CD14-positive monocyte (primary cell): ENCODE data around the gene TNFAIP8L1. TPM values are rescaled to one million over a fixed set of nuclear protein-coding genes. Genes with fewer than 3 reads are reported as not detected.

Experiments
- DNase-seq, 3 donors: peaks; one replicate each; pipeline ENCODE4 v3.0.0-alpha.2; 2011 to 2022
- H2AFZ ChIP-seq: 2 replicates; pipeline ENCODE4 v1.6.0; 2012; ENCODE audit warnings: mild to moderate bottlenecking, low read depth, low read length, inconsistent platforms; ENCODE audit not compliant: insufficient read depth, poor library complexity, severe bottlenecking
- H3K27ac ChIP-seq, 2 donors: 1 replicate in 1 of 2; 2 replicates in 1 of 2; pipeline ENCODE4 v1.5.1; 2012 to 2013; ENCODE audit warnings: low read length in 2 of 2, control low read depth in 1 of 2, inconsistent platforms in 1 of 2, low read depth in 1 of 2, mild to moderate bottlenecking in 1 of 2
- H3K27me3 ChIP-seq, 2 donors: one replicate each; pipeline versions ENCODE4 v1.6.0 to v1.6.1; 2011 to 2013; ENCODE audit warnings: low read length in 2 of 2; ENCODE audit not compliant: control insufficient read depth in 2 of 2, insufficient read depth in 2 of 2
- H3K36me3 ChIP-seq, 2 donors: replicated peaks in 1 of 2; 1 replicate in 1 of 2; 2 replicates in 1 of 2; pipeline versions ENCODE4 v1.5.1 to v1.6.1; 2012 to 2013; ENCODE audit warnings: low read length in 2 of 2, control low read depth in 1 of 2, inconsistent platforms in 1 of 2, mild to moderate bottlenecking in 1 of 2; ENCODE audit not compliant: insufficient read depth in 2 of 2, control insufficient read depth in 1 of 2
- H3K4me1 ChIP-seq, 2 donors: 1 replicate in 1 of 2; 2 replicates in 1 of 2; pipeline versions ENCODE4 v1.5.1 to v1.6.1; 2012 to 2013; ENCODE audit warnings: low read length in 2 of 2, control low read depth in 1 of 2, inconsistent platforms in 1 of 2, mild to moderate bottlenecking in 1 of 2, moderate library complexity in 1 of 2; ENCODE audit not compliant: insufficient read depth in 2 of 2, control insufficient read depth in 1 of 2
- H3K4me2 ChIP-seq: replicated peaks from 2 replicates; pipeline ENCODE3; 2012; ENCODE audit warnings: low read length, moderate library complexity, mild to moderate bottlenecking; ENCODE audit not compliant: poor library complexity, severe bottlenecking; ENCODE audit errors: extremely low read depth
- H3K4me3 ChIP-seq, 3 experiments: fragments of 200-600 bp in 1 of 3; sonication (generic) in 1 of 3; replicated peaks in 1 of 3; 1 replicate in 2 of 3; 2 replicates in 1 of 3; pipeline ENCODE4 v1.5.1; 2011 to 2013; ENCODE audit warnings: low read length in 3 of 3, mild to moderate bottlenecking in 3 of 3, control low read depth in 2 of 3, low read depth in 2 of 3, inconsistent platforms in 1 of 3, moderate library complexity in 1 of 3
- H3K79me2 ChIP-seq: 2 replicates; pipeline ENCODE4 v1.6.0; 2012; ENCODE audit warnings: mild to moderate bottlenecking, control low read depth, inconsistent platforms, low read length, moderate library complexity; ENCODE audit not compliant: insufficient read depth
- H3K9ac ChIP-seq: 2 replicates; pipeline ENCODE4 v1.6.0; 2017; ENCODE audit warnings: low read length, mild to moderate bottlenecking; ENCODE audit not compliant: insufficient read depth, poor library complexity, severe bottlenecking
- H3K9me3 ChIP-seq, 2 donors: replicated peaks in 1 of 2; 1 replicate in 1 of 2; 2 replicates in 1 of 2; pipeline versions ENCODE4 v1.5.1 to v1.6.1; 2012 to 2013; ENCODE audit warnings: low read length in 2 of 2, control low read depth in 1 of 2; ENCODE audit not compliant: control insufficient read depth in 1 of 2, insufficient read depth in 1 of 2
- H4K20me1 ChIP-seq: 2 replicates; pipeline ENCODE4 v1.6.0; 2012; ENCODE audit warnings: mild to moderate bottlenecking, low read length, control low read depth, moderate library complexity; ENCODE audit not compliant: insufficient read depth
- H3K27ac Mint-ChIP-seq, 7 donors: one replicate each; pipeline ENCODE4 v1.8.0; 2020; ENCODE audit warnings: mild to moderate bottlenecking in 7 of 7, mixed read lengths in 7 of 7, moderate library complexity in 6 of 7, inconsistent platforms in 2 of 7
- H3K27me3 Mint-ChIP-seq, 3 donors: one replicate each; pipeline ENCODE4 v1.8.0; 2021 to 2022; ENCODE audit warnings: low read depth in 3 of 3, mild to moderate bottlenecking in 3 of 3, mixed read lengths in 3 of 3, moderate library complexity in 3 of 3, inconsistent platforms in 1 of 3
- H3K36me3 Mint-ChIP-seq, 2 donors: one replicate each; pipeline ENCODE4 v1.8.0; 2020; ENCODE audit warnings: mixed read lengths in 2 of 2, inconsistent platforms in 1 of 2, mild to moderate bottlenecking in 1 of 2
- H3K4me1 Mint-ChIP-seq: one replicate; pipeline ENCODE4 v1.8.0; 2020; ENCODE audit warnings: mild to moderate bottlenecking, mixed read lengths
- H3K4me3 Mint-ChIP-seq, 2 donors: one replicate each; pipeline ENCODE4 v1.8.0; 2020; ENCODE audit warnings: mild to moderate bottlenecking in 2 of 2, mixed read lengths in 2 of 2, moderate library complexity in 1 of 2
- H3K9me3 Mint-ChIP-seq, 7 donors: one replicate each; pipeline ENCODE4 v1.8.0; 2020 to 2022; ENCODE audit warnings: mixed read lengths in 7 of 7, mild to moderate bottlenecking in 6 of 7, moderate library complexity in 6 of 7, inconsistent platforms in 2 of 7
- WGBS: methylation state at CpG from one replicate; pipeline ENCODE4 v1.1.5; 2013; ENCODE audit warnings: missing lambda C conversion rate; ENCODE audit not compliant: insufficient coverage; 5-methylcytosine and 5-hydroxymethylcytosine counted together
- intact Hi-C, 2 donors: fragments of 100-400 bp; cut with micrococcal nuclease; formaldehyde crosslinking; loops; one replicate each; pipeline versions ENCODE4 v1.15.0 to v1.15.1; 2023
- polyA plus RNA-seq, 3 donors: library from polyadenylated mRNA; depleted of rRNA in 1 of 3; unstranded in 2 of 3; stranded (reverse) in 1 of 3; fragments of 300-500 nt in 2 of 3; fragments of >200 nt in 1 of 3; fragmentation: Illumina TruSeq in 2 of 3; gene quantifications; 1 replicate in 2 of 3; 2 replicates in 1 of 3; pipeline ENCODE4 v1.2.3, GENCODE V29; 2012 to 2021
- TF ChIP-seq, protein P1 (sequence below): fragments of 200-600 bp; IDR thresholded peaks from one replicate; pipeline ENCODE4 v1.8.0; 2022; ENCODE audit warnings: antibody characterized with exemption, mild to moderate bottlenecking

Gene TNFAIP8L1
- polyA plus RNA-seq, 3 donors, result 1.8 to 3.9 (median 3.7) TPM

- no peak overlapping the region for H3K9ac ChIP-seq
- peaks cover 36 to 45% of the 10 kb centered on the region in 2 donors for H3K4me1 ChIP-seq
- H3K27ac Mint-ChIP-seq, result peak overlapping the region in 1 of 7 donors; percentile 15
- H3K36me3 ChIP-seq, result no peaks in the 10 kb centered on the region
- H2AFZ ChIP-seq, result no peak overlapping the region
- peaks cover 0 to 3% of the 10 kb centered on the region in 2 donors for H3K36me3 Mint-ChIP-seq
- no peaks in the 10 kb centered on the region for H3K27me3 ChIP-seq
- intact Hi-C loops, result no loop called here
- H3K4me3 ChIP-seq, result no peak overlapping the region
- peaks cover 0 to 2% (median 0%) of the 10 kb centered on the region in 3 donors for H3K27me3 Mint-ChIP-seq
- no peaks in the 10 kb centered on the region for H3K9me3 Mint-ChIP-seq
- WGBS, result 93% methylated on average over 13 of the region's 14 CpGs
- no peak for DNase-seq
- H3K4me2 ChIP-seq, result no peak overlapping the region
- TF ChIP-seq, protein P1, sequence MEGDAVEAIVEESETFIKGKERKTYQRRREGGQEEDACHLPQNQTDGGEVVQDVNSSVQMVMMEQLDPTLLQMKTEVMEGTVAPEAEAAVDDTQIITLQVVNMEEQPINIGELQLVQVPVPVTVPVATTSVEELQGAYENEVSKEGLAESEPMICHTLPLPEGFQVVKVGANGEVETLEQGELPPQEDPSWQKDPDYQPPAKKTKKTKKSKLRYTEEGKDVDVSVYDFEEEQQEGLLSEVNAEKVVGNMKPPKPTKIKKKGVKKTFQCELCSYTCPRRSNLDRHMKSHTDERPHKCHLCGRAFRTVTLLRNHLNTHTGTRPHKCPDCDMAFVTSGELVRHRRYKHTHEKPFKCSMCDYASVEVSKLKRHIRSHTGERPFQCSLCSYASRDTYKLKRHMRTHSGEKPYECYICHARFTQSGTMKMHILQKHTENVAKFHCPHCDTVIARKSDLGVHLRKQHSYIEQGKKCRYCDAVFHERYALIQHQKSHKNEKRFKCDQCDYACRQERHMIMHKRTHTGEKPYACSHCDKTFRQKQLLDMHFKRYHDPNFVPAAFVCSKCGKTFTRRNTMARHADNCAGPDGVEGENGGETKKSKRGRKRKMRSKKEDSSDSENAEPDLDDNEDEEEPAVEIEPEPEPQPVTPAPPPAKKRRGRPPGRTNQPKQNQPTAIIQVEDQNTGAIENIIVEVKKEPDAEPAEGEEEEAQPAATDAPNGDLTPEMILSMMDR, result no peak
- H3K27ac ChIP-seq, result no peak overlapping the region
- H3K4me3 Mint-ChIP-seq, result no peak overlapping the region
- H4K20me1 ChIP-seq, result peaks cover 9% of the 10 kb centered on the region
- H3K9me3 ChIP-seq, result no peaks in the 10 kb centered on the region
- H3K4me1 Mint-ChIP-seq, result peaks cover 35% of the 10 kb centered on the region
- H3K79me2 ChIP-seq, result peaks cover 23% of the 10 kb centered on the region
Observed at GRCh38 chr19:4641132-4641531, 1.8 kb downstream of the TNFAIP8L1 start.

- H3K27ac ChIP-seq, result no peak overlapping the region
Observed at GRCh38 chr19:4642625-4643024, 3.3 kb downstream of the TNFAIP8L1 start.

More at GRCh38 chr19:4642625-4643024, 3.3 kb downstream of the TNFAIP8L1 start:
- 97% methylated on average over 5 of the region's 6 CpGs for WGBS
- Mint-ChIP-seq H3K4me3 (no peak overlapping the region), H3K27me3 (peaks cover 0 to 2% (median 0%) of the 10 kb centered on the region in 3 donors), H3K4me1 (peaks cover 26% of the 10 kb centered on the region), H3K27ac (no peak overlapping the region), H3K9me3 (no peaks in the 10 kb centered on the region), H3K36me3 (peaks cover 3 to 6% of the 10 kb centered on the region in 2 donors)
- Histone ChIP-seq H3K9ac (no peak overlapping the region), H3K4me3 (no peak overlapping the region), H3K36me3 (no peaks in the 10 kb centered on the region), H3K4me2 (no peak overlapping the region), H4K20me1 (peaks cover 9% of the 10 kb centered on the region), H2AFZ (no peak overlapping the region), H3K4me1 (peaks cover 25 to 30% of the 10 kb centered on the region in 2 donors), H3K27me3 (no peaks in the 10 kb centered on the region), H3K9me3 (no peaks in the 10 kb centered on the region), H3K79me2 (peaks cover 23% of the 10 kb centered on the region)
- intact Hi-C loops, result no loop called here
- DNase-seq, result no peak
- TF ChIP-seq, protein P1, result no peak
